Forelimb muscle (tissue), 1 donor: Measurements from ENCODE around the gene LCN15. TPM values are rescaled to one million over a fixed set of nuclear protein-coding genes. Genes with fewer than 3 reads are reported as not detected.

ENCODE experiments used
- polyA plus RNA-seq: library from polyadenylated mRNA; unstranded; fragments of 120-200 nt; gene quantifications from one replicate; pipeline ENCODE4 v1.2.1, GENCODE V29; 2013; ENCODE audit not compliant: insufficient read length

LCN15 gene
- polyA plus RNA-seq, 1 donor = 0.49 TPM

Other genes with a start within 250 kb of the LCN15 start
- gene NOTCH1, start 218.5 kb downstream of the LCN15 start, polyA plus RNA-seq = 24.8 TPM
- gene EGFL7, start 101.6 kb downstream of the LCN15 start, polyA plus RNA-seq = 59.9 TPM
- 11.6 TPM for gene AGPAT2, start 77.1 kb downstream of the LCN15 start, polyA plus RNA-seq
- 18.2 TPM for gene DIPK1B, start 51.9 kb downstream of the LCN15 start, polyA plus RNA-seq
- 20.2 TPM for gene LCN10, start 21.6 kb downstream of the LCN15 start, polyA plus RNA-seq
- 0.18 TPM for gene LCN6, start 16.0 kb downstream of the LCN15 start, polyA plus RNA-seq
- gene LCN8, start 6.3 kb downstream of the LCN15 start, polyA plus RNA-seq = 3.9 TPM
- gene TMEM141, start 26.8 kb upstream of the LCN15 start, polyA plus RNA-seq = 34.8 TPM
- 1.9 TPM for gene CCDC183, start 31.8 kb upstream of the LCN15 start, polyA plus RNA-seq
- 59.8 TPM for gene RABL6, start 43.4 kb upstream of the LCN15 start, polyA plus RNA-seq
- gene AJM1, start 78.0 kb upstream of the LCN15 start, polyA plus RNA-seq = 2.4 TPM
- gene PHPT1, start 84.9 kb upstream of the LCN15 start, polyA plus RNA-seq = 99.6 TPM
- 4.8 TPM for gene MAMDC4, start 87.8 kb upstream of the LCN15 start, polyA plus RNA-seq
- gene EDF1, start 101.8 kb upstream of the LCN15 start, polyA plus RNA-seq = 312 TPM
- 11.0 TPM for gene TRAF2, start 122.0 kb upstream of the LCN15 start, polyA plus RNA-seq
- gene FBXW5, start 180.2 kb upstream of the LCN15 start, polyA plus RNA-seq = 41.2 TPM
- gene C8G, start 180.7 kb upstream of the LCN15 start, polyA plus RNA-seq = 0.32 TPM
- 0.71 TPM for gene LCN12, start 187.8 kb upstream of the LCN15 start, polyA plus RNA-seq
- 21.9 TPM for gene PTGDS, start 213.0 kb upstream of the LCN15 start, polyA plus RNA-seq
- 0.61 TPM for gene LCNL1, start 218.5 kb upstream of the LCN15 start, polyA plus RNA-seq
- 22.8 TPM for gene PAXX, start 227.9 kb upstream of the LCN15 start, polyA plus RNA-seq
- 0.42 TPM for gene CLIC3, start 232.1 kb upstream of the LCN15 start, polyA plus RNA-seq